Astrocyte (in vitro differentiated cells and primary cell): ENCODE measurements around the gene SPTBN1. TPM values are rescaled to one million over a fixed set of nuclear protein-coding genes. Genes with fewer than 3 reads are reported as not detected.

Experiments
- DNase-seq: peaks from one replicate; pipeline ENCODE4 v3.0.0-alpha.2; 2010; ENCODE audit warnings: low read depth
- FAIRE-seq: peaks from 2 replicates; lab custom pipeline; 2011; peaks lifted over from hg19 to GRCh38; lab: Jason Lieb, UNC
- H2AFZ ChIP-seq: 2 replicates; pipeline ENCODE4 v1.6.0; 2012; ENCODE audit warnings: low read depth, low read length, inconsistent platforms
- H3K27ac ChIP-seq: 2 replicates; pipeline ENCODE4 v1.5.1; 2011; ENCODE audit warnings: low read depth, low read length, inconsistent platforms
- H3K27me3 ChIP-seq: 2 replicates; pipeline ENCODE4 v1.6.0; 2011; ENCODE audit warnings: low read length, inconsistent platforms; ENCODE audit not compliant: insufficient read depth
- H3K36me3 ChIP-seq: 2 replicates; pipeline ENCODE4 v1.5.1; 2011; ENCODE audit warnings: low read length, inconsistent platforms; ENCODE audit not compliant: insufficient read depth
- H3K4me1 ChIP-seq: 2 replicates; pipeline ENCODE4 v1.5.1; 2011; ENCODE audit warnings: low read length, inconsistent platforms; ENCODE audit not compliant: insufficient read depth
- H3K4me2 ChIP-seq: 2 replicates; pipeline ENCODE4 v1.6.0; 2012; ENCODE audit warnings: low read length, inconsistent platforms
- H3K4me3 ChIP-seq: 2 replicates; pipeline ENCODE4 v1.5.1; 2011; ENCODE audit warnings: low read depth, mild to moderate bottlenecking, low read length, inconsistent platforms; ENCODE audit not compliant: insufficient read depth
- H3K79me2 ChIP-seq: 2 replicates; pipeline ENCODE4 v1.6.0; 2012; ENCODE audit warnings: mild to moderate bottlenecking, low read length, inconsistent platforms; ENCODE audit not compliant: insufficient read depth
- H3K9ac ChIP-seq: 2 replicates; pipeline ENCODE4 v1.6.0; 2012; ENCODE audit warnings: mild to moderate bottlenecking, low read length, inconsistent platforms
- H3K9me3 ChIP-seq: 2 replicates; pipeline ENCODE4 v1.5.1; 2012; ENCODE audit warnings: low read depth, mild to moderate bottlenecking, low read length, inconsistent platforms; ENCODE audit not compliant: insufficient read depth
- H4K20me1 ChIP-seq: 2 replicates; pipeline ENCODE4 v1.6.0; 2012; ENCODE audit warnings: low read length, inconsistent platforms; ENCODE audit not compliant: insufficient read depth
- H3K27ac Mint-ChIP-seq: one replicate; pipeline ENCODE4 v1.8.0; 2021; ENCODE audit warnings: mild to moderate bottlenecking, mixed read lengths; ENCODE audit not compliant: unreplicated experiment
- H3K27me3 Mint-ChIP-seq: one replicate; pipeline ENCODE4 v1.8.0; 2021; ENCODE audit warnings: low read depth, mixed read lengths; ENCODE audit not compliant: unreplicated experiment
- H3K36me3 Mint-ChIP-seq: one replicate; pipeline ENCODE4 v1.8.0; 2021; ENCODE audit warnings: low read depth, mixed read lengths; ENCODE audit not compliant: unreplicated experiment
- H3K4me1 Mint-ChIP-seq: one replicate; pipeline ENCODE4 v1.8.0; 2021; ENCODE audit warnings: low read depth, mixed read lengths; ENCODE audit not compliant: unreplicated experiment
- H3K4me3 Mint-ChIP-seq: one replicate; pipeline ENCODE4 v1.8.0; 2021; ENCODE audit warnings: mild to moderate bottlenecking, moderate library complexity, mixed read lengths; ENCODE audit not compliant: unreplicated experiment
- H3K9me3 Mint-ChIP-seq: one replicate; pipeline ENCODE4 v1.8.0; 2021; ENCODE audit warnings: mild to moderate bottlenecking, mixed read lengths; ENCODE audit not compliant: unreplicated experiment
- CTCF ChIP-seq: IDR thresholded peaks from 2 replicates; pipeline ENCODE4 v1.5.1; 2011; ENCODE audit warnings: low read depth, mild to moderate bottlenecking, inconsistent platforms, low read length, moderate library complexity; ENCODE audit not compliant: insufficient read depth
- EZH2 ChIP-seq: IDR thresholded peaks from 2 replicates; pipeline ENCODE4 v1.6.1; 2012; ENCODE audit warnings: mild to moderate bottlenecking, low read length, inconsistent platforms; ENCODE audit not compliant: insufficient read depth
- total RNA-seq: library from RNA; stranded (reverse); gene quantifications from 2 replicates; pipeline ENCODE4 v1.2.1, GENCODE V29; 2021

SPTBN1 gene
- total RNA-seq, 1 donor from 2014 or later: 311 TPM

GRCh38 chr2:54545702-54546450 is 89.7 kb downstream of the SPTBN1 start:
- peaks cover 62% of the 10 kb centered on the region for H4K20me1 ChIP-seq
- H3K4me3 ChIP-seq: no peak overlapping the region
- H3K4me3 Mint-ChIP-seq: no peak overlapping the region
- H3K27me3 ChIP-seq: no peaks in the 10 kb centered on the region
- DNase-seq (peak; percentile 57), FAIRE-seq (no peak)
- no peaks in the 10 kb centered on the region for H3K36me3 ChIP-seq
- H3K27me3 Mint-ChIP-seq: no peaks in the 10 kb centered on the region
- H3K9ac ChIP-seq: no peak overlapping the region
- H2AFZ ChIP-seq: no peak overlapping the region
- no peak overlapping the region for H3K27ac Mint-ChIP-seq
- H3K4me1 Mint-ChIP-seq: peaks cover 29% of the 10 kb centered on the region
- H3K27ac ChIP-seq: no peak overlapping the region
- H3K4me1 ChIP-seq: peaks cover 3% of the 10 kb centered on the region
- H3K9me3 ChIP-seq: no peaks in the 10 kb centered on the region
- TF ChIP-seq EZH2 (no peak), CTCF (no peak)
- peaks cover 3% of the 10 kb centered on the region for H3K9me3 Mint-ChIP-seq
- peaks cover 24% of the 10 kb centered on the region for H3K36me3 Mint-ChIP-seq
- peaks cover 72% of the 10 kb centered on the region for H3K79me2 ChIP-seq
- no peak overlapping the region for H3K4me2 ChIP-seq

GRCh38 chr2:54546518-54546917 is 90.4 kb downstream of the SPTBN1 start:
- H3K4me1 Mint-ChIP-seq: peaks cover 26% of the 10 kb centered on the region
- FAIRE-seq: no peak
- peaks cover 3% of the 10 kb centered on the region for H3K9me3 Mint-ChIP-seq
- TF ChIP-seq CTCF (no peak), EZH2 (no peak)
- Histone ChIP-seq H2AFZ (no peak overlapping the region), H3K9ac (no peak overlapping the region), H3K4me1 (peaks cover 3% of the 10 kb centered on the region), H3K79me2 (peaks cover 71% of the 10 kb centered on the region), H3K9me3 (no peaks in the 10 kb centered on the region), H3K27me3 (no peaks in the 10 kb centered on the region), H3K4me3 (no peak overlapping the region), H3K27ac (no peak overlapping the region), H3K36me3 (no peaks in the 10 kb centered on the region), H3K4me2 (no peak overlapping the region), H4K20me1 (peaks cover 63% of the 10 kb centered on the region)
- H3K36me3 Mint-ChIP-seq: peaks cover 22% of the 10 kb centered on the region
- H3K27ac Mint-ChIP-seq: no peak overlapping the region
- H3K4me3 Mint-ChIP-seq: no peak overlapping the region
- H3K27me3 Mint-ChIP-seq: no peaks in the 10 kb centered on the region
- no peak for DNase-seq

GRCh38 chr2:54546923-54547720 is 91.0 kb downstream of the SPTBN1 start:
- TF ChIP-seq EZH2: no peak
- no peak for TF ChIP-seq CTCF
- Histone ChIP-seq H3K27me3 (no peaks in the 10 kb centered on the region), H3K27ac (no peak overlapping the region), H4K20me1 (peaks cover 62% of the 10 kb centered on the region), H3K4me2 (no peak overlapping the region), H3K4me1 (peaks cover 3% of the 10 kb centered on the region), H3K9me3 (no peaks in the 10 kb centered on the region), H3K79me2 (peaks cover 65% of the 10 kb centered on the region), H3K9ac (no peak overlapping the region), H3K4me3 (no peak overlapping the region), H2AFZ (no peak overlapping the region), H3K36me3 (no peaks in the 10 kb centered on the region)
- Mint-ChIP-seq H3K4me3 (peak overlapping the region; percentile 9), H3K27ac (no peak overlapping the region), H3K4me1 (peaks cover 26% of the 10 kb centered on the region), H3K36me3 (peaks cover 22% of the 10 kb centered on the region), H3K27me3 (no peaks in the 10 kb centered on the region), H3K9me3 (peaks cover 3% of the 10 kb centered on the region)
- DNase-seq: no peak
- no peak for FAIRE-seq
